Right renal pelvis (tissue), 4 donors: ENCODE data around the gene MYH3. TPM values are rescaled to one million over a fixed set of nuclear protein-coding genes. Genes with fewer than 3 reads are reported as not detected.
A peak's percentile ranks its signal among the peaks of the same experiment; 100 is the strongest.
"Not testable (repeated sequence)": the region's sequence is repeated elsewhere in the genome, so short reads cannot be mapped to it uniquely, and the experiment has no call there.

Source experiments
- DNase-seq, 4 donors: peaks; one replicate each; pipeline ENCODE4 v3.0.0-alpha.2; 2013; ENCODE audit warnings: low read depth in 4 of 4, low spot score in 3 of 4, missing footprints in 1 of 4
- polyA plus RNA-seq, 4 donors: library from polyadenylated mRNA; unstranded; fragments of 120-200 nt; gene quantifications; one replicate each; pipeline ENCODE4 v1.2.1, GENCODE V29; 2013; ENCODE audit not compliant: insufficient read length in 4 of 4

Gene MYH3
- 1 to 10 TPM; 2.6 to 4.7 (median 3.1) TPM for polyA plus RNA-seq

DNA sequence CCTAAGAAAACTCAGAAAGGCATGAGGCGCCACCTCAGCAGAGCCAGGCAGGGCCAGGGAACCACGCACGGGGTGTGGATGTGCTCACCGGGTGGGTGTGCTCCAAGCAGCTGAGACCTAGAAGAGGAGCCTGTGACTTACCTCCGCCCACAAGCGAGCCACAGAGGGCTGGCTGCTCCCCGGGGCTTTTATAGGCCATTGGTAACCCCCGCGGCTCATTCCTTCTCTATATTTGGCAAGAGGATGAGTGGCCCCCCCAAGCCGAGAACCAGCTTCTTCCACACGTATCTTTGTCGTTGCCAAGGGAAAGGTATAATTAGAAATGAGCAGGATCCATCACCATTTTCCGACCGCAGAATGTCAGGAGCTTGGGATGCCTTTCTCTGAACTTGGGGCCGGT, at the start of gene MYH3:
Gene MYH3, minus strand, starts transcription at position 162 of the 400 bp plus-strand sequence. CDS start 2,245 bp downstream, outside the sequence.
- no peak for DNase-seq

DNA sequence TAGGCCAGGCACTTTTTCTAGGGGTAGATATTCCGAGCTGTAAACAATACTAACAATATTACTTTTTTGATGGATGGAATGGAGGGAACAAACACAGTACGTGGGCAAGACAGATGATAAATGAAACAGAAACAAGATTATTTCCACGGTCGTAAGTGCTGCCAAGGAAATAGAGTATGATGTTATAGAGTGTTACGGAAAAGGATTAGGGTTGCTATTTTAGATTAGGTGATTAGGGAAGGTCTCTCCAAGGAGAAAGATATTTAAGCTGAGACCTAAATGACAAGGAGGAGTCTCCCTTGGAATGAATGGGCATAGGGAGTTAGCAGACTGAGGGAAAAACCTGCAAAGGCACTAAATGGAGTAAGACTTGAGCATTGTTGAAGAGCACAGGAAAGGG, 48.6 kb upstream of the MYH3 start:
- DNase-seq = no peak

GRCh38 chr17:10702574-10702973, 45.5 kb upstream of the MYH3 start:
- no peak for DNase-seq

DNA sequence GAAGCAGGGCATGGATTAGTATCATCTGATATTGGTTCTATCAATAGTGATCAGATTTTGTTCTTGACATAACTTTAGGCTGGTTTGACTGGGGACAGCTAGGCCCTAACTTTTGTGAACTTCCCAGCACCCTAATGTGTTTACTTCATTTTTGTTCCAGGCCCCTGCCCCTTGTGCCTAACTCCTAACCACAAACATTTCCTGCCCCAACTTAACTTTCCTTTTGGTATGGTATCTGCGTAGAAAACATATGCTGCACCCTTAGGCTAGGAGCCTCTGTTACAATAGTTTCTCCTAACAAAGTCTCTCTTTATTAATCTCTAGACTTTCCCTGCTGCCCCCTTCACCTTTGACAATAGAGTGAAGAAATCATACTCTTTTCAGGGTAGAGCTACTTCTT, 42.7 kb upstream of the MYH3 start:
- DNase-seq = no peak

DNA sequence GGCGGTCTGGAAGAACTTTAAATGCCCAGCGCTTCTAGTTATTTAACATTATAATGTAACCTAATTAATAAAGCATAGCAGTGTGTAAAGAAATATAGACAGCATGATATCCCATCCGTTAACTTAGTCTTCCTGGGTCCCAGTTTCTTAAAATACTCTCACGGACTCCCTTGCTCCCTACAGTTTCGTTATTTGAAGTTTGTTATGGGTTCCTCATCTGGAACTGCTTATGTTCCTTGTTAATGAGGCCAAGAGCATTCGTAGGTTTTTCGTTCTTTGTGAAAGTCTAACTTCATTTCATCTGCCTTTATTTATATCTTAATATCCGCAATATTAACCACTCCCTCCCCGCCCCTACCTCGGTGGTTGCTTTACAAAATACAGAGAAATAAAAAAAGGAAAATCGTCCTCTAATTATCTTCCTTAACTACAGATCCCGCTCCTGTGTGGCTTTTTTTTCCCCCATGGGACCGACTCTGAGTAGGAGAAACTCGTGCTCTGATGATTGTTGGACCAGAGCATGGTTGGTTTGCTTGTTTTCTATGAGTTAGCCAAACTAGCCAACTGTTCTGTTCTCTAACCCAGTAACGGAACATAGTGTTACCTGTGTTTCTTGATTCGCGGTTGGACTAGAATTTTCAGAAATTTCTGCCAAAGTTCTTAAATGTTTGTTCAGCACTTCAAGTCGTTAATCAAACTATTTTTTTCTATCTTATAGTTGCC, 41.1 kb upstream of the MYH3 start:
- no peak for DNase-seq

DNA sequence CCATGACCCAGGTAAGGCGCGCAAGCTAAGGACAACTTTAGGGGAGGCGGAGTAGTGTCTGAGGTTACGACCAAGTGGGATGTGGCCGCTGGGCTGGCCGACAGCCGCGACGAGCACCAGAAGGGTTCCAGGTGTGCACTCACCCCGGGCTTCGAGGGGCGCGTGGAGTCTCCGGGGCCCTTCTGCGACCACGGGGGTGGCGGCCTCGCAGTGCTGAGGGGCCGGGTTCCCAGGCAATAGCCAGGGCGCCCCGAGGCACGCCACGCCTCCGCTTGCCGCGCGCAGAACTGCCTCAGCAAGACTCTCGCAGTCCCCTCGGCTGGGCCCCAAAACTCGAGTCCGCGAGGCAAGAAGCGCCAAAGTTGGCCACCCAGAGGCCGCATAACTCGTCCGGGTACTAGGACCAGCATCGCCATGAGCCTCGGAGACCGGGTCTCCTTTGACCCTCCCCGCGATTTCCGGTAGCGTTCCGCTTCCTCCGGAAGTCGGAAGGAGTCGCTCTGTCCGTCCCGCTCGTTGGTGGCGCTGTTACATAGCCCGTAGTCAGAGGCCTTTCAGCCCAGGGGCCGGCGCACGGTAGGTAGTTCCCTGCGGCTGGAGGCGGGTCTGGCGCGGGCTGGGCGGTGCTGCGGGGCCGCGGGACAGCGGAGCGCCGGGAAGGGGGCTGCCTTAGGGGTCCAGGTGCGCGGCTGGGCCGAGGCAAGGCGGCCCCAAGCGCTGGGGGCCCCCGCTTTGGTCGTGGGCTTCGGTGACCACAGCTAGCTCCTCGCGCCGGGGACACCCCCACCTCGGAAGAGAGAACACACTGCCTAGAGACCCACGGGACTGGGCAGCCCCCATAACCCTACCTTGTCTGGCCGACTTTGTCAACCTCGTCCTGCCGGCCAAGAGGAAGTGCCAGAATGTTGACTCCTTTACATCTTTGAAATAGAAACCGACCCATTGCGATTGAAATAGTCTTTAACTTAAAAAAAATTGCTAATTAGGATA, 40.3 kb upstream of the MYH3 start, which contains the start of the genes ADPRM and SCO1:
Gene ADPRM, plus strand, starts transcription at position 503 of the 990 bp plus-strand sequence. CDS start 7,333 bp downstream, outside the sequence.
Gene SCO1, minus strand, starts transcription at position 442 of the 990 bp plus-strand sequence. Its CDS starts 26 bp downstream, at position 416.
- peak; percentile 86 to 93 (median 90) for DNase-seq

GRCh38 chr17:10695875-10696407, 38.8 kb upstream of the MYH3 start:
- DNase-seq = not testable (repeated sequence)

GRCh38 chr17:10687499-10687898, 30.4 kb upstream of the MYH3 start:
- DNase-seq = no peak

DNA sequence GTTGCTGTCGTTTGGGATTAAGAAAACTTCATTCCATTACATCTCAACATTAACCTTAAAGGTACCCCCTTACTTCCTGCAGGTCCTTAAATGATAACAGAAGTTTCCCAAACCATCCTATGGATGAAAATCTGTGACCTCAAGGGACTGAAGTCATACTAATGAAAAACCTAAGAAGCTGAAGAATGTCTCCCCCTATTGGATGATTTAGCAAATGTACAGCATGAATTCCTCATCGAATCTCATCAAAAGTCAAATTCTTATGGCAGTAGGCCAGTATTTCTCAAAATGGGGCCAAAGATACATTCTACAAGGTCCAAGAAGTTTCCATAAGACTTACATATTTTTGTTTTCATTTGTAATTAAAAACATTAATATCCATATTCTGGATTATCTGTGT, 26.7 kb upstream of the MYH3 start:
- DNase-seq = no peak

DNA sequence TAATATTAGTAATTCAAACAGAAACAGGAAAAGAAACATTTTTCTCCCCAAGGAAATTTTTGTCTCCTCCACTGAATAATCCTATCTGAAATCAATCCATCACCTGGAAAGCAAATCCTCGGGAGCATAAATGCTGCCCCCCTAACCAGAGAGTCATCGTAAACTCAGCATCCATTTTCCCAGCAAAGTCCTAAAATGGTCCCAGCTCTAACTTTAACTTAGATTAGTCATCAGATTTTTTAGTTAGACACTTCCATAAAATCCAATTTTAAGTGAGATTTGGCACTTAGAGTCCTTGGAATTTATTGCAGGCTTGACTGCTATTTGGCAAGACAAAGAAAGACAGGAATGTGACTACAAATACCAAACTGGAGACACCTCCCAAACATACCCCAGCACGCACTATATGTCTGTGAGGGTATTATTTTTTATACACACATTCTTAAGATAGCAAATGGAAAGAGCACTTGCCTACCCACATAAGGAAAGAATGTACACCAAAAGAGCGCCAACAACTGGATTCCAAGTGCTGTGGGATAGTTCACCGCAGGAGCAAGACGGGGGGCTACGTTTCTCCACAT, 24.8 kb upstream of the MYH3 start:
- DNase-seq = no peak

DNA sequence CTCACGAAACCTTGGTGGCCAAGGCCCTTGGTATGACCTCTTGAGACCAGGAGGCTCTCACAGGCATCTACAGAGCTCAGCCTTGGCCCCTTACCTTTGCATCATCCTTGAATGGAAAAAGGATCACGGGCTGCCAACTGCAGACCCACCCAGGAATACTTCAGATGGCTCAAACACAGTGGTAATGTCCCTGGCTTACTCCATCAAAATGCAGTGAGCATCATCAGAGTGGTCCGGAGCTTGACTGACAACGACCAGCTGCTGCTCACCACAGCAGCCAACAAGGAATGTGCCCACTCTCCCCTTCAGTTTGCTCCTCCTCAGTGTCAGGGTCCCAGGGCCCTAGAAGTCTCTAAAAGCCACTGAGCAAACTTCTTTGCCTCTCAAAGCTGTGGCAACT, 17.6 kb upstream of the MYH3 start:
- DNase-seq = no peak

- no peak for DNase-seq
These were observed 16.2 kb upstream of the MYH3 start for GRCh38 chr17:10673312-10673711.

DNA sequence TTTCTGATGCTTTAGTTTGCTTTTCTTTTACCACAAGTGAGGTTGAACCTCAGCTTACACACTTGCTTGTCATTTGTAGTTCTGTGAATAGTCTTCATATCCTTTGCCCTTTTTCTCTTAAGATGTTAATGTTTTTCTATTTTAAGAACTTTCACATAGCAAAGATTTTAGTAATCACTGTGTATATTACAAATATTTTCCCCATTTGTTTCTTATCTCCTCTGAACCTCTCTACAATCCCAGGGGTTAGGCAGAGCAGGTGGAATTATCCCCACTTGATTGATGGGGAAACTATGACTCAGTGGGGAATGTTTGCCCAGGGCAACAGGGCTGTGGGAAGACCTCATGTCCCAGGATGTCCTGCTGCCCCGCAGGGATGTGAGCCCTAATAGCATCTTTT, 11.7 kb upstream of the MYH3 start:
- DNase-seq = no peak

DNA sequence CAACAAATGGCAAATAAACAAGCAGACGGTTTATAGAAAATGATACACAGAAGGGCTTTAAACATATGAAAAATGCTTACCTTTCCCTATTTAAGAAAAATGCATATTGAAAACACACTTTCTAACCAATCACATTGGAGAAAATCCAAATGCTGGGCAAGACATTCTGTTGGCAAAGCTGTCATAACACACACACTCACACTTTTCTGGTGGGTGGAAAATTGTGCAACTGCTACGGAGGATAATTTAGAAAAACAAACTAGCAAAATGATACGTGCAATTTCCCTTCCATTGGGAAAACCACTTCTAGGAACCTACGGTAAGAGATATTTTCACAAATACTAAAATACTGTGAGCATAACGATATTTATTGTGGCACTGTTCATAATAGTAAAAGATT, 9.8 kb upstream of the MYH3 start:
- no peak for DNase-seq

GRCh38 chr17:10664571-10664970, 7.5 kb upstream of the MYH3 start:
- no peak for DNase-seq

DNA sequence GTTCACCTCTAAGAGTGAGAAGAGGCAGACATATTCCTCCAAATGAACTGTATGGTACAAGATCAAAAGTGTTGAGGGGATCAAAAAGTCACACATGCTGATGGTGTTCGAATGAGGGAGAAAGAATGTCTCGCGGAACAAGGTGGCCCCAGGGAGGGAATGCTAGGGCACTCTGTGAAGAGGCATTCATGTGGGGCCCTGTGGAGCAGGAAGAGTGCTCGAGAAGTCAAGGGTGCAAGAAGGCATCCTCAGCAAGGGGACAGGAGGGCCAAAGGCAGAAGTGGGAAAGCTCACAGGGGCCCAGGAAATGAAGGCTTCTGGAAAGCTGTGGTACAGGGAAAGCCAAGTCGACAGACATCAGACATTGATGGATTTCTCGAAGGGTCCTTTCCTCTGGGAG, 6.1 kb upstream of the MYH3 start:
- DNase-seq = no peak

DNA sequence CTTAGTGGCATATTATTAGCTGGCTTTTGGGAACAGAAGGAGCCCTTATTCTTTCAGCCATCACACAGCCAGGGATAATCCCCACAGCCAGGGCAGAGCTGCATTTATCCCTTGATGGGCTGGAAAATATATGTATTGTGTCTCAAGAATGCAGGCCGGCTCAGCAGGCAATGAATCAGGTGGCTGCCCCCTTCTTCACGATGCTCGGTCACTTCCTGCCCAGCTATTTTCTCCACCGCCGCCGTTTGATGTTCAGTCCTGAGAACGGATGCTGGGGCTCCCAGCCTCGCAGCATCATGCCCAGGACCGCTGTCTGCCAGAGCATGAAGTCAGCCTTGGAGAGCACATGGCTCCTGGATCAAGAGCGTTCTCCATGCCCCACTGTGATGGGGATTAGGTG, 4.3 kb upstream of the MYH3 start:
- DNase-seq = no peak

- DNase-seq = no peak
These were observed 770 bp upstream of the MYH3 start for GRCh38 chr17:10657879-10658278.

DNA sequence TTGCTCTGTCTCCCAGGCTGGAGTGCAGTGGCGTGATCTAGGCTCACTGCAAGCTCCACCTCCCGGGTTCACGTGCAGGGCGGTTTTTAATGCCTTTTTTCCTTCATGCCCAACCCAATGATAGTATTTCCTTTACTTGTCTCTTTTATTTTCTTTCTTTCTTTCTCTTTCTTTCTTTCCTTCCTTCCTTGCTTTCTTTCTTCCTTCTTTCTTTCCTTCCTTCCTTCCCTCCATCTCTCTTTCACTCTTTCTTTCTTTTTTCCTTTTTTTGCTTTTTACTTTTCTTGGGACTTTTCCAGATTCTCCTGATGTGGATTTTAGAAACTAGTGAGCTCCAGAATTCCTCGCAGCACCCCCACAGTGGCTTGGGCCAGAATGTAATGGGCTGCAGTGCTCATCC, 3.1 kb downstream of the MYH3 start:
- DNase-seq = no peak

DNA sequence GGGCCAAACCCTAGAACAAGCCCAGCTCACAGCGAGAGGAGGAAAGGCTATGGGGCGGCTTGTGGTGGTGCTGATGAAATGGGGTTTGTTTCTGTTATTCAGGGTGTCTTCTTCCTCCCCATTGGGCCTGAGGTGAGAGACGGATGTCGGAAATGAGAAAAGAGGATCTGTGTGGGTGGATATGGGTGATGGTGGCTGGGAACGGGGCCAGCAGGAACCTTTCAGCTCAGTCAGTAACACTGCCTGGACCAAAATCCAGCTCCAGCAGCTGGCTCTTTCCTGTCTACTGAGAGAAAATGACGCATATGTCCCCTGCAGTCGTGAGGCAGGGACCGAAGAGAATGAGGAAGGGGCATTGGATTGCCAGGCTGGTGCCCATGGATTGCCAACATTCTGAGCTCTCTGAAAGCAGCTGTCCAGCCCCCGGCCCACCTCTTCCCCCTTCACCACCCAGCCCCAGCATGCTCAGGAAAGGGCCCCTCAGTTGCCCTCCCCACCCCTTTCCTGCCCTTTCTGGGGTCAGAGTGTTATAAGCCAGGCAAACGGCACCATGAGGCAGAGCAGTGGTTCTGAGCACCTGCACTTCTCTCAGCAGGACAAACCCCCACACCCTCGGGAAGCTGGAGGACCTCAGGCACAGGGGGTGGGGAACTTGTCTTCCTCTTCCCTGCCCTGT, 4.0 kb downstream of the MYH3 start:
- no peak for DNase-seq
